ENCODE measurements around the gene RHBDD1.

RHBDD1 gene, protein sequence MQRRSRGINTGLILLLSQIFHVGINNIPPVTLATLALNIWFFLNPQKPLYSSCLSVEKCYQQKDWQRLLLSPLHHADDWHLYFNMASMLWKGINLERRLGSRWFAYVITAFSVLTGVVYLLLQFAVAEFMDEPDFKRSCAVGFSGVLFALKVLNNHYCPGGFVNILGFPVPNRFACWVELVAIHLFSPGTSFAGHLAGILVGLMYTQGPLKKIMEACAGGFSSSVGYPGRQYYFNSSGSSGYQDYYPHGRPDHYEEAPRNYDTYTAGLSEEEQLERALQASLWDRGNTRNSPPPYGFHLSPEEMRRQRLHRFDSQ

DNA sequence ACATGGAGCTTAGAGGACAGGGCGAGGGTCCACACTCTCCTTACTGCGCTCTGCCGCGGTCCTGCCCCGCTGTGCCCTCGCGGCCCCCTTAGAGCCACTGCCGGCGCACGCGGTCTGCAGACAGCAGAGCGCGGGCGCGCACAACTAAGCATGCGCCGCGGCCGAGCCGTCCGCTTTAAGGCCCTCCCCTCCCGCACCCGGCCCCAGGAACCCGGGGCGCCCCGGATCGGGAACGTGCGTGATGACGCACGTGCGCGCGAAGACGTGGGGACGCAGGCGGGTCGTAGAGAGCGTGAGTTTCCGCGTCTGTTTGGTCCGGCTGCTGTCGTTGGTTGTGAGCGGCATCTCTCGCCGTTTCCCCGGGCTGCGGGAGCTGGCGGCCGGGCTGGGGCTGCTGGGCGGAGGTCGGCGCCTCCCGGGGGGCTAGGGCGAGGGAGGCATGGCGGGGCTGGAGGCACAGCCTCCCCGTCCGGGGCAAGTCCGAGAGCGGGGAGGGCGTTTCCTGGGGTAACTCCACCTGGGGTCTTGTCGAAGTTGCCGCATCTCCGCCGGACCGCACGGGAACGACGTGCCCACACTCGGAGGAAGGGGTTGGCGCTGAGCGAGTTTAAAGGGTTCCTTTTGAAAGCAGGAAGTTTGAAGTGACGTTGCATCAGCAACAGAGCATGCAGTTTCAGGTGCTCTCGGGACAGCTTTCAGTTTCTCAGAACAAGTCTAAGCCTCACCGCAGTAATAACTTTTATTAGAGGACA is at the start of gene RHBDD1:
TSS of gene RHBDD1 (plus strand) at position 259 of the 752 bp plus-strand sequence. CDS start 28,640 bp downstream, outside the sequence.
- DNase-seq: peak; percentile 90

DNA sequence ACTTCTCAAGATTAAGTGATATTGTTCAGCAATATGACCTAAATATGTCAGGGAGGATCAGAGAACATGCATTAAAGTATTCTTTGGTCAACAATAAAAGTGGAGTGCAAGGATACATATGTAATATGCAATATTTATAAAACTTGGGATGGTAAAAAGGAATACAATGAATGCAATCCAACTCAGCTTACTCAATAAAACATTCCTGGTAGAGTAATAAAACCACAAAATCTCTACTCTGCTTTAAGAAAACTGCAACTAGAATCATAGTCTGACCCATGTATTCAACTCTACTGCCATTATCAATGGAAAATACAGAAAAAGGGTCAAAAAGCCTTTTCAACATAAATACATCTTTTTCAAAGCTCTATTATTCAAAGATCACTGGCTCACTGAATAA is 47.8 kb upstream of the RHBDD1 start:
- DNase-seq: no peak

DNA sequence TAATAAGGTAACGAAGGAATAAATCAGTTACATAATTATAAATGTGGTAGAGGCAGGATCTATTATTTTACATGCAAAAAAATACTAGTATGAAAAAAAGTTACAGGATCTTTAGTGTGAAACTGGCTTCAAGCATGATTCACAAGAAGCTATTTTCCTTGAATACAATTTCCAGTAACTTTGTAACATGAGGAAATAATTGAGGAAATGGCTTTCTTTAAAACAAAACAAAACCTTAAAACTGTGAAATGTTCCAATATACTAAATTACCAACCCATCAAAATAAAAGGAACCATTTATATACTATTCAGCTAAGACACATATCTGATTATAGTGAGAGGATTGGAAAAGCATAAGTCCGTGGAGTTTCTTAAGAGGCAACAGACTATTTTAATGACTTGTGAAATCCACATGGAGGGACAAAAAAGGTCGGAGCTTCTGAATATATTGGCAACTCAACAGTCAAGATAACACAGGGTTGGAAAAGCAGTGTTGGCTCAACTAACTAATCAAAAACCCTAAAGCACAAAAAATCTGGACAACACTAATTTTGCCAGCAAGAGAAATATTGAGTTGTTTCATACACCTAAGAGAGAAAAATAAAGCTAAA is 46.9 kb upstream of the RHBDD1 start:
- no peak for DNase-seq

DNA sequence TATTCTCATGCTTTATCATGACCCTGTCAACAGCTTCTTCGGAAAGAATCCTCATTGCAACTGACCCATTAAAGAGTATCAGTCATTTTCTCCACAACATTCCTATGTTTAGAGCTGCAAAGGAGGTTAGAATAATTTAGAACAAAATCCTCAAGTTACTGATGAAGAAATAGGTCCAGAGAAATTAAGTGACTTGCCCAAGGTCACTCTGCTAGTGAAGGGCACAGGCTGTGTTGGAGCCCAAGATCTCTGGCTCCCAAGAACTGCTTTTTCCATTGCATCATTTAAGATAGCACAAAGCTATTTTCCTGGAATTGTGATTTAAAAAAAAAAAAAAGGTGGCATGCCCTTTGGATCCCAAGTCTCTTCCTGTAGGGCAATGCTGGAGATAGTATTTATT is 45.8 kb upstream of the RHBDD1 start:
- DNase-seq: no peak

DNA sequence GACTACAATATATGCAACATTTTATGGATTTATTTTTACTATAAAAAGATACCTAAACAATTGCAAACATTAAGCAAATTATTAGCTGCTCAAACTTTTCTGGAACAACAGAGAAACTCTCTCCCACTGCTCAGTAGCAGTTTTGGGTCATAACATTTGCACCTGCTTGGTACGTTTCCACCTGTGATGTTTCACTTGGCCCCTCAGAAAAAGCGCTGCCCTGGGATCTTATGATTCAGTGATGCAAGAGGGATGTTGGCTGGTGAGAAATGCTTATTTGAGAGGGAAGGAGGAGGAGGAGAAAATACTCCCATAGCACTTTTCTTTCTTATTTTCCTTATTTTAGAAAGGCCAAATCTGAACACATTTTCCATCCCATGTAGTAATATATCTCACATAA is 45.4 kb upstream of the RHBDD1 start:
- no peak for DNase-seq

DNA sequence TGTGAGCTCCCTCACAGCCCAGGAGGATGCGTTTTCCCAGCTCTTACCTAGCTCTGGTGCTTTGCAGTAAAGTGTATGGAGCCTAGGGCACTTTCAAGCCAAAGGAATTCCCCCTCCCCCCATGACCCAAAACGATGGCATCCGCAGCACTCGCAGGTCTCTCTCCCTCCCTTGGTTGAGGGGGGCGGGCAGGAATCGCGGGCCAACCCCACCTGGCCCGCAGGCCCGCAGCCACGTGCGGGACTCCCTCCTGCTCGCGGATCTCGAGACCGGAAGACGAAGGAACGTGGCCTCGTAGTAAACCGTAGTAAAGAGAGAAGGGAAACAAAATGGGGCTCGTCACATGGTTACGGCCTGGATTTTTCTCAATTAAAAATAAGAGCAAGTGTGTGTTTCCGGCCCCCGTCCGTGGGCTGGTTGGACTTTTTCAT is 44.8 kb upstream of the RHBDD1 start:
- DNase-seq: no peak

DNA sequence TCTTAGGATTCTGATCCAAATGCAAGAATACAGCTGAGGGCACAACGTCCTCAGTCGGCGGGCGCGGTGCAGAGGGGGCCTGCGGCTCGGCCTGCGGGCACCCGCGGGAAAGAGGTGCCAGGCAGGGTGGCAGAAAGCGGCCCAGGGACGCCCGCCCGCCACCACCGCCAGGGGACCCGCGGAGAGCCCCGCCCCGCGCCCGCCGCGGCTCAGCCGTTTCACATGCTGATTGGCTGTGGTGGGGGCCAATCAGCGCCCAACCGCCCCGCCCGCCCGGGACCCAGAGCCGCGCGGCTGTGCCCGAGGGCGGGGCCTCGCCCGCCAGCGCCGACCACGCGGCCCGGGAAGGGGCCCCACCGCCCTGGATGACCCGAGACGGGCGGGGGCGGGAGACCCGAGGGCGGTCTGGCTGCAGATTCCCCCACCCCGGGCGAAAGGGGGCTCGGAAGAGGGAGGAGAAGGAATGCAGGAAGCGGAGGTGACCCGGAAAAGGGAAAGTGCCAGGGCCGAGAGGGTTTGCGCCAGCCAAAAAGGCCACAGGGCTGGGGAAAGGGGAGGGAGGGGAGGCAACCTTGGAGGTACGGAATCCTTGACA is 44.3 kb upstream of the RHBDD1 start:
- peak; percentile 91 for DNase-seq

DNA sequence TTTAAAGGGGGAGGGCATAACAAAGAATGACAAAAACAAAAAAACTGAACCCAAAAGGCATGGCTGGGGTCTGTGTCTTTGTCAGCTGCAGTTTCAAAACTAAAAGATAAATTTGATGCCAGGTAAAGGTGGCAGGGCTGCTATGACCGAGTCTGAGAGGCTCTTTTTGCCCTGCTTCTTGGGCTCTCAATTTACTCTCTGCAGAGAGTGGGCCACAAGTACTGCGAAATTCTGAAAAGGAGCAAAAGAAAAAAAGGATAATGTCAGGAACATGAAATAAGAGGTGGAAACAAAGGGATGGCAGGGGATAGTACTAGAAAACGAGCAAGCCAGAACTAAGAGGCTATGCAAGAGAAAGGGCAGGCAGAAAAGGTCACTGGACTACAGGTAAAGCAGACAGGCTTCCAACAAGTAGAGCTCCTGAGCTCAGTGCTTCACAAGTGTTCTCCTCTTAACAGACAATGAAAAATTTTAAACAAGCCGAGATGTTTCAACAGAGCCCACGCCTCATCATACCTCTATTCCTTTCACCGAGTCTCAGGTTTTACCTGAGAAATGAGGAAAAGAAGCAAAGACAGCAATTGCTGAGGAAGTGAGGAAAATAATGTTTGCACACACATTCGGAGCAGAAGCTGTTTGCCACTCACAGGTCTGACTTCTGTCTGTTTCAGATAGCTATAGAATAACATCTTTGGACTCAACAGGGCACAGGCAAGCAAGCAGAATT is 43.5 kb upstream of the RHBDD1 start:
- no peak for DNase-seq

DNA sequence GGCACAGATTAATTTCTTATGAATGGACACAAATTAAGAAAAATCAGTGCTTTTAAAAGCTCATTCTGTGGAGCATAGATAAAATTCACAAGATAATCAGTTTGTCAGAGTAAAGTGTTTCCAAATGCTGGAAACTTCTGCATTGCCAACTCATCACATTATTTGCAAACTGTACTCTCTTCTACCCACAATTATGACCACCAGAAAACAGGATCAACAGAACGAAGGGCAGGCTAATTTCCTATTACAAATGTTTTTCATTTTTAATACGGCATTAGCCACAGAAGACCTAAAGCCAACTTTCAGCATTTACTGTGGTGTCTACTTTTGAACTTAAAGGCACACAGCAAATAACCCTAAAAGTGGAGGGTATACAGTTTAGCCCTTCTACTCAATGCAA is 42.2 kb upstream of the RHBDD1 start:
- DNase-seq: no peak

DNA sequence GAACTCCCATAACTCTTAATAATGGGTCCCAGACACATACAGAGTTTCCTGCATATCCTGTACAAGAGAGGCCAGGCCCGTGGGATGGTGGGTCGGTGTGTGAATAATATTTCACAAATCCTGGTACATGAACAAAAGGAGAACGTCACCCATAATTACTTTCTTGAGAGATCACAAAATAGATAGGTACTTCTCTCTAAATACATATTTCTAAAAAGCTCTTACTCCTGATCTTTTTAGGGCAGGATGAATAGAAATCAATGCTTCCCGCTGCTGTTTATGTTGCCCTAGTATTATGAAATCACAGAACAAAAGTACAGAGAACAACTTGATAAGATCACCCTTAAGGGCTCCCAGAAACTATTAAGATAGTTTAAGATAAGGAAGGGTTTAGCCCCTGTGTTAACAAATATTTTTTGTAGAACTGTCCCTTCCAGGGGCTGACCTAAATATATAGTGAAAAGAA is 41.6 kb upstream of the RHBDD1 start:
- DNase-seq: no peak

DNA sequence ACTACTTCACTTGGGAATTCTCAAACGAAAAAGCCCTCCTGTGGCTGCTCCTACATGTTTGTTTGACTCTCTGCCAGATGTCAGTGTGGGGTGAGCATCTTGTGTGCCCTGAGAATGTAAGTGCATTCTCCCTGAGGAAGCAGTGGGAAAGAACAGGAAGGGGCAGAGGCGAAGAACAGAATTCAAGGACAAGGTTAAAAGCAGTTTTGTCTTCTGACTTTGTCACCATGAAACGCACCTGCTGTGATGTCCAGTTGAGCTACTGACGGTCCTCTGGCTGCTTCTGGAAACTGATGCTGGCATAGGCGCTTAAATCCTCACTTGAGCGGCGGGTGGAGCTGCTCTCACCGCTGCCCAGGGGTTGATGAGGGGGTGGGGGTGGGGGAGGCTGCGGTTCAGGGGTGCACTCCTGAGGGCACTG is 41.1 kb upstream of the RHBDD1 start:
- no peak for DNase-seq

DNA sequence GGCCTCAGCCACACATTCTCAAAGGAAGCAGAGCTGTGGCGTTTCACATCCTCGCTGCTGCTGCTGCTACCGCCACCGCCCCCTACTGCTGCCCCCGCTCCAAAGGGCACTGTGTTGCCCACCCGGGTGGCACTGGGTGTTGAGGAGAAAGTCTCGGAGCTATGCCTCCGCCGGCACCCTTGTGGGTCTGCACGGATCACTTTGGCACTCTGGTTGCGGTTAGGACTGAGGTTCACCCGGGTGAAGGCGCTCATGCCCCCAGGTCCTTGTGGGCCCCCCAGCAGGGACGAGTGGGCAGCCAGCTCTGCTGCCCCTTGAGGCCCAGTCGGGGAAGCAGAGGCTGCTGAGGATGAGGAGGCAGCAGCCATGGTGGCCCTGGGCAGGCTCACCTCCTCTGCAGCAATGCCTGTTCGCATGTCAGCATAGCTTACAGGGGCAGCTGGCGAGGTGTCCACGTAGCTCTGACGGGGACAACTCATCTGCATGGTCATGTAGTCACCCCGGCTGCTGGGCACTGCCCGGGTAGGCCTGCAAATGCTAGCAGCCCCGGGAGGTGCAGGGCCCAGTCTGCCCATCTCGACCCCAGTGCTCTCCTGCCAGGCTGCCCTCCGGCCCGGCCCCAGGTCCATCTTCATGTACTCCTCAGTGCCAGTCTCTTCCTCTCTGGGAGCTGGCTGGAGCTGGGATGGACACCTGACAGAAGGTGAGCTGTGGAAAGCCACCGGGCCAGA is 40.4 kb upstream of the RHBDD1 start:
- DNase-seq: no peak

DNA sequence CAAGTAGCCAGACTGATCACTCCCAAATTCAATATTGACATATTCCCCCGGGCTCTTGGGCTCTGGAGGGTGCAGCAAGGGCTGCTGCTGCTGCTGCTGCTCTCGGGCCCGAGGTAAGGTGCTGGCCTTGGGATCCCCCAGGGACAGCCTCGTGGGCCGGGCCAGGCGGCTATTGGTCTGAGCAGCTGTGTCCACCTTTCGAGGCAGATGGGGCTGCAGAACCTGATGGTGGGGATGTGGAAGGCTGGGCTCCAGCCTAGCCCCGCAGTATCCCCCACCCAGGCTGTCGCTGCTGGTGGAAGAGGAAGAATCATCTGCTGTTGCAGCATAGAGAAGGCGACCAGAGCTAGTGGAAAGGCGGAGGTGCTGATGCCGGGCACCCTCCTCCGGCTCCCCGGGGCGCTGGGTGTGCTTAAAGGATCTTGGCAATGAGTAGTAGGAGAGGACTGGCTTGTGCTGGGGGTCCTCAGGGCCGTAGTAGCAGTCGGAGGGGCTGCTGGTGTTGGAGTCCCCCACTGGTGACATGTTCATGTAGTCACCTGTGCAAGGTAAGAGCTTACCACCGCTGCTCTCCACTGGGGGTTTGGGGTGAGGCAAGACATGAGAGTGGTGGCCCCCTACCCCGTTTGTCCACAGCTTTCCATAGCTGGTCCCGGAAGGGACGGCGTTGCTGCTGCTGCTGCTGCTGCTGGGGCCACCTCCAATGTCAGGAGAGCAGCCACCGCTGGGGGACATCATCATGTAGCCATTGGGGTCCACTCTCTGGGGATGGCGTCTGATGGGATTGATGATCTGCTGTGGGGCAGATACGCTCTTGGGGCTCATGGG is 39.6 kb upstream of the RHBDD1 start:
- DNase-seq: no peak

DNA sequence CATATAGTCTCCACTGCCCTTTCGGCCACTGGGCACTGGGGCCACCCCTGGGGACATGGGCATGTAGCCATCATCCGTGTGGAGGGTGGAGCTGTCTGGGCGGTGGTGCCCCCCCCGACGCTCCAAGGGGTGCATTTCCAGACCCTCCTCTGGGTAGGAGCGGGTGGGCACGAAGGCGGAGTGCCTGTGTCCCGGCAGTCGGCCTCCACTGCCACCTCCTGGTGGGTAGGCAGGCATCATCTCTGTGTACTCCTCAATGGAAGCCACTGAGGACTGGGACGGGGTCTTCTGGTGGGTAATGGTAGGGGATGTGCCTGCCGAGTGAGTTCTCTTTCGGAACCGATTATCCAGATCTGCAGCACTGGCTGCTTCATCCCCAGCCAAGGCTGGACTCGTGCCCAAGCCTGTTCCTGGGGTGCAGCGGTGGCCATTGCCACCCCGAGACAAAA is 39.0 kb upstream of the RHBDD1 start:
- DNase-seq: no peak

DNA sequence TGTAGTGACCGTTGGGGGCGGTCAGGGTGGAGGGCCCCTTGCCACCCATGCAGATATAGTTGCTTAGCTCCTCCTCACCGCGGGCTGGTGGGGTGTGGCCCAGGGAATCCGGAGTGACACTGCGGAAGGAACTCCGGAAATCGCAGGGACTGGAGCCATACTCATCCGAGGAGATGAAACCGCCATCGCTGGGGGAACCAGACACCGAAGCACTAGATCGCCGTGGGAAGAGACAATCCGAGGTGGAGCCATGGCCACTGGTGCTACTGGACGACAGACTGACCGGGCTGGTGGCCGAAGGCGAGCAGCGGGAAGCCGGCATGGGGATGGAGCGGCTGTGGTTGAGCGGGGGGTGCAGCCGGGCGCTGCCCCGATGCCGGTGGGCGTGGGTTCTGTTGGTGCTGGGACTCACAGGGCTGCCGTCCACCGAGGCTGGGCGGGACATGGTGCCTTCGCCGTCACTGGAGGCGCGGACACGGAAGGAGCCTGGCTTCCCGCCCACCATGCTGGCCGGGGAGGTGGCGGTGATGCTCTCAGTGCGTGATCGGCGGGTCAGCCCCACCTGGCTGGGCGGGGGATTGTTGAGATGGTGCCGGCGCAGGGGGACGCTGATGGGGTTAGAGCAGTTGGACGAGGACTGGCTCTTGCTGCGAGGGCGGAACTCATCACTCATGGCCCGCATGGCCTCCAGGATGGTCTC is 38.4 kb upstream of the RHBDD1 start:
- no peak for DNase-seq

DNA sequence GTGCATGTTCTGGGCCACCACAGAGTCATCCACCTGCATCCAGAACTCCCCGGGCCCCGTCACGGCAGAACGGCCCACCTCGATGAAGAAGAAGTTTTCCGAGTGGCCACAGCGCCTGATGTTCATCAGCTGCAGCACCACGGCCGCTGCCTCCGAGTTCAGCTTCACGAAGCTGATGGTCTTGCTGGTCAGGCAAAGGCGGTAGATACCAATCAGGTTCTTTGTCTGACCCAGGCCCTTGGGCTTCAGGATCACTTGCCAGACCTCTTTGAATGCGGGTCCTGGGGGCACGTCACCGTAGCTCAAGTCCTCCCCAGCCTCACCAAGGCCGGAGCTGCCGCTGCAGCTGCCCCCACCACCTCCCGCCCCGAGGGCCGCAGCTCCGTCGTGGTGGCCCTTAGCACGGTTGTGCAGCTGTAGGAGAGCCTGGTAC is 37.8 kb upstream of the RHBDD1 start:
- no peak for DNase-seq

DNA sequence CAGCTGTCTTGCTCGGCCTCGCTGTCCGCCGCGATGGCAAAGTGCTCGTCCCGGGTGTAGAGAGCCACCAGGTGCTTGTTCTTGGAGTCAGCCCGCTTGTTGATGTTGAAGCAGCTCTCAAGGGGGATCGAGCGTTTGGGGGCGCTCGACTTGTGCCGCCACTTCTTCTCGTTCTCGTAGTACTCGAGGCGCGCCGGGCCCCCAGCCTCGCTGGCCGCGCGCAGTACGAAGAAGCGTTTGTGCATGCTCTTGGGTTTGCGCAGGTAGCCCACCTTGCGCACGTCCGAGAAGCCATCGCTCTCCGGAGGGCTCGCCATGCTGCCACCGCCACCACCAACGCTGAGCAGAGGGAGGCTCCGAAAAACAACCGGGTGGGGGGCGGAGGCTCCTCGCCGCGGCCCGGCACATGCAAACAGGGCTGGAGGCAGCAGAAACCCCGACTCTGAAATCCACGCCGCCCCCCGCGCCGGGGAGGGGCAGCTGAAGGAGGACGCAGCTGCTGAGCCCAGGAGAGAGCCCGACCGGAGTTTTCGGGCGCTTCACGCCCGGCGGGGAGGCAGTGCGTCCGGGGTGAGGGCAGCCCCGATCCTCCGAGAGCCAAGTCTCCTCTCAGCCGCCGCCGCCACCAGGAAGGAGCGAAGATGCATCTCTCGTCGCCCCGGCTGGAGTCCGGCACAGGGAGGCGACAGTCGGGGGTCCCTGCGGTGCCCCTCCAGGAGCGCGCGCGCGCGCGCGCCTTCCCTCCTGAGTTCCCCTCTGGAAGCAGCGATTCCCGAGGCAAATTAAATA is 37.2 kb upstream of the RHBDD1 start:
- peak; percentile 46 for DNase-seq

DNA sequence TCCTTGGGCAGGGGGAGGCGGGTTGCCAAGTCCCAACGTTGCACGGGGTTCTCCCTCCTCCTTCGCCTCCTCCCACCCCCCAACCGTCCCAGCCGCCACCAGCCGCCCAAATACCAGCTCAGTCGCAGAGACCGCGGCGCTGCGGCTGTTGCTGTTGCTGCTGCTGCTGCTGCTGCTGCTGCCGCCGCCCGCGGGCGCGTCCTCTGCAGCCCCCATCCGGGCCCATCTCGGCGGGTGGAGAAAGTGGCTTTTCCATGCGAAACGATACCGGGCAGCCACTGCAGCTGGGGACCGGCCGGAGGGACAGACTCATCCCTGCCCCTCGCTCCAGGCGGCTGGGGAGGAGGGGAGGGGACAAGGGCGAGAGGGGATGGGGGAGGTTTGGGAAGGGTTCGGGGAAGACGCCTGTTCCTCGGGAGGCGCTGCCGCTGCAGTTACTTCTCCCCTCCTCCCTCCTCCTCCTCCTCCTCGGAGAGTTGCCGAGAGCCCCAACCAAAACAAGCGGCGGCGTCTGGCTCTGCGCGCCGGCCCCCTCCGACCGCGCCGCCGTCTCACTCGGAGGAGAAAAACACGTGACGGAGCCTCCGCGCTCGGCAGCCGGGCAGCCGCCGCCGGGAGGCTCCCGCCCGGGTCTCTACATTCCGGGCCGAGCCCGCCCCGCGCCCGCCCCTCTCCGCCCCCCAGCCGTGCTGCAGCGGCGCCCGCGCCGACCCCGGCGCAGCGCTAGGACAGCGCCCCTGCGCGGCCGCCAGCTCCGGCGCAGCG is 36.5 kb upstream of the RHBDD1 start, which contains the start of gene IRS1:
TSS of gene IRS1 (minus strand) at position 610 of the 765 bp plus-strand sequence. CDS start 1,082 bp downstream, outside the sequence.
- peak; percentile 64 for DNase-seq
